DND-41 (cell line): Measurements from ENCODE around the gene BICC1.

Experiments used
- ATAC-seq: fragments of 200-7000 bp; cut with Tn5 transposase; 3 replicates; pipeline ENCODE4 v1.9.1; 2021; ENCODE audit warnings: low read depth; ENCODE audit not compliant: insufficient read depth
- DNase-seq: peaks from one replicate; pipeline ENCODE4 v3.0.0-alpha.2; 2020
- H2AFZ ChIP-seq: 2 replicates; pipeline ENCODE4 v1.6.0; 2012; ENCODE audit warnings: low read depth, low read length
- H3K27ac ChIP-seq: 2 replicates; pipeline ENCODE4 v1.5.1; 2012; ENCODE audit warnings: low read length, inconsistent platforms
- H3K27me3 ChIP-seq: fragments of 200-600 bp; sonication (generic); 2 replicates; pipeline ENCODE4 v1.6.0; 2012; ENCODE audit warnings: low read length, mild to moderate bottlenecking, inconsistent platforms; ENCODE audit not compliant: insufficient read depth, poor library complexity
- H3K36me3 ChIP-seq: 2 replicates; pipeline ENCODE4 v1.5.1; 2012; ENCODE audit warnings: low read length, inconsistent platforms; ENCODE audit not compliant: insufficient read depth
- H3K4me1 ChIP-seq: 2 replicates; pipeline ENCODE4 v1.5.1; 2012; ENCODE audit warnings: mild to moderate bottlenecking, low read length; ENCODE audit not compliant: insufficient read depth
- H3K4me2 ChIP-seq: 2 replicates; pipeline ENCODE4 v1.6.0; 2012; ENCODE audit warnings: mild to moderate bottlenecking, moderate library complexity, low read length, inconsistent platforms; ENCODE audit not compliant: insufficient read depth
- H3K4me3 ChIP-seq, 2 experiments: fragments of 200-600 bp in 1 of 2; shearing (Covaris generic) in 1 of 2; 2 replicates each; pipeline ENCODE4 v1.5.1; 2012 to 2016; ENCODE audit warnings: inconsistent platforms in 2 of 2, low read length in 2 of 2, mild to moderate bottlenecking in 2 of 2, low read depth in 1 of 2, moderate library complexity in 1 of 2
- H3K79me2 ChIP-seq: 2 replicates; pipeline ENCODE4 v1.6.0; 2012; ENCODE audit warnings: low read length, inconsistent platforms; ENCODE audit not compliant: insufficient read depth
- H3K9ac ChIP-seq: 2 replicates; pipeline ENCODE4 v1.6.0; 2012; ENCODE audit warnings: low read depth, mild to moderate bottlenecking, inconsistent platforms, low read length, moderate library complexity
- H3K9me3 ChIP-seq: 2 replicates; pipeline ENCODE4 v1.5.1; 2012; ENCODE audit warnings: low read length, moderate library complexity, mild to moderate bottlenecking, inconsistent platforms; ENCODE audit not compliant: insufficient read depth, severe bottlenecking
- H4K20me1 ChIP-seq: 2 replicates; pipeline ENCODE4 v1.6.0; 2012; ENCODE audit warnings: low read length; ENCODE audit not compliant: insufficient read depth
- EZH2 ChIP-seq: IDR thresholded peaks from 3 replicates; pipeline ENCODE4 v1.6.1; 2012; ENCODE audit warnings: borderline replicate concordance, low read depth, mild to moderate bottlenecking, moderate library complexity, low read length, inconsistent platforms; ENCODE audit not compliant: severe bottlenecking
- TF ChIP-seq, protein P1 (sequence below): IDR thresholded peaks from 2 replicates; pipeline ENCODE4 v1.5.1; 2012; ENCODE audit warnings: borderline replicate concordance, low read length, moderate library complexity, mild to moderate bottlenecking; ENCODE audit not compliant: poor library complexity, severe bottlenecking; ENCODE audit errors: extremely low read depth

The BICC1 gene

DNA sequence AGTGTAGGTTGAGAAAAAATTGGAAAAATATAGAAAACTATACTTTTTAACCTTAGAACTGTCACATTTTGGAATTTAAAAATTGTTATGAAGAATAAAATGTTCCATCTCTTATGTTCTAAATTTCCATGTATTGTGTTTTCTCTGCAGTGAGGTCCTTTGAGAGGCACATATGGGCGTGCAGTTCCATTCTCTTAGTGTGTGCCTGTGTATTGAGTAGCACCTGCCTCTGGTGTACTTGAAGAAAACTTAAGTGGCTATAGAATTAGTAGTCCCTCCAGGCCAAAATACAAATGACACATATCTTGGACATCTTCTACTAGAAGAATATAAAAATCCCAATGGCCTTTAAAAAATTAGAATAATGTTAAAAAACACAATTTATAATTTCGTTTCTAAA is 149.2 kb downstream of the BICC1 start:
- DNase-seq (no peak), ATAC-seq (no peak)
- TF ChIP-seq EZH2, result no peak
- TF ChIP-seq, protein P1, sequence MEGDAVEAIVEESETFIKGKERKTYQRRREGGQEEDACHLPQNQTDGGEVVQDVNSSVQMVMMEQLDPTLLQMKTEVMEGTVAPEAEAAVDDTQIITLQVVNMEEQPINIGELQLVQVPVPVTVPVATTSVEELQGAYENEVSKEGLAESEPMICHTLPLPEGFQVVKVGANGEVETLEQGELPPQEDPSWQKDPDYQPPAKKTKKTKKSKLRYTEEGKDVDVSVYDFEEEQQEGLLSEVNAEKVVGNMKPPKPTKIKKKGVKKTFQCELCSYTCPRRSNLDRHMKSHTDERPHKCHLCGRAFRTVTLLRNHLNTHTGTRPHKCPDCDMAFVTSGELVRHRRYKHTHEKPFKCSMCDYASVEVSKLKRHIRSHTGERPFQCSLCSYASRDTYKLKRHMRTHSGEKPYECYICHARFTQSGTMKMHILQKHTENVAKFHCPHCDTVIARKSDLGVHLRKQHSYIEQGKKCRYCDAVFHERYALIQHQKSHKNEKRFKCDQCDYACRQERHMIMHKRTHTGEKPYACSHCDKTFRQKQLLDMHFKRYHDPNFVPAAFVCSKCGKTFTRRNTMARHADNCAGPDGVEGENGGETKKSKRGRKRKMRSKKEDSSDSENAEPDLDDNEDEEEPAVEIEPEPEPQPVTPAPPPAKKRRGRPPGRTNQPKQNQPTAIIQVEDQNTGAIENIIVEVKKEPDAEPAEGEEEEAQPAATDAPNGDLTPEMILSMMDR, result no peak
- Histone ChIP-seq H4K20me1 (no peaks in the 10 kb centered on the region), H3K4me3 (no peak overlapping the region), H3K27ac (no peak overlapping the region), H3K9ac (no peak overlapping the region), H3K9me3 (peaks cover 5% of the 10 kb centered on the region), H3K27me3 (no peaks in the 10 kb centered on the region), H3K79me2 (no peaks in the 10 kb centered on the region), H3K4me1 (no peaks in the 10 kb centered on the region), H3K4me2 (no peak overlapping the region), H3K36me3 (no peaks in the 10 kb centered on the region), H2AFZ (no peak overlapping the region)

DNA sequence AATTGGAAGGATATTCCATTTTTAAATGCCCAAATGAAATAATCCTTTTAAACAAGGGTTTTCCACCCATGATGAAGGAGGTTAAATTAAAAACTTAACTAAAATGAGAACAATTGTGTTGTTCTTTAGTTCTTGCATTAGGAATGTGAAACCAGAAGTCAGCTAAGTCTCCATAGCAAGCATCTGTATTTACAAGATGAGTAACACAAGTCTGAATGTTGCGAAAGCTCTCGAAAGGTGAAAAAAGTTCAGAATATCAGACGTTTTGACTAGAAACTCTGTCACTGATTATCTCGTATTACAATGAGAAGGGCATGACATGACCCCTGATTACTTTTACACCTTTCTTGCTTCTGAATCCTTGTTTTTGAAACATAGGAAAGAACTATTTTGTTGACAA is 149.6 kb downstream of the BICC1 start:
- H3K36me3 ChIP-seq, result no peaks in the 10 kb centered on the region
- no peaks in the 10 kb centered on the region for H3K4me1 ChIP-seq
- ATAC-seq (no peak), DNase-seq (no peak)
- no peaks in the 10 kb centered on the region for H4K20me1 ChIP-seq
- H3K9me3 ChIP-seq, result peaks cover 5% of the 10 kb centered on the region
- H2AFZ ChIP-seq, result no peak overlapping the region; the same call in 1 of the 2 replicates
- no peak overlapping the region for H3K27ac ChIP-seq
- no peaks in the 10 kb centered on the region for H3K79me2 ChIP-seq
- no peak overlapping the region for H3K9ac ChIP-seq
- TF ChIP-seq, protein P1, result no peak
- TF ChIP-seq EZH2, result no peak
- no peak overlapping the region for H3K4me2 ChIP-seq
- no peaks in the 10 kb centered on the region for H3K27me3 ChIP-seq
- no peak overlapping the region for H3K4me3 ChIP-seq

DNA sequence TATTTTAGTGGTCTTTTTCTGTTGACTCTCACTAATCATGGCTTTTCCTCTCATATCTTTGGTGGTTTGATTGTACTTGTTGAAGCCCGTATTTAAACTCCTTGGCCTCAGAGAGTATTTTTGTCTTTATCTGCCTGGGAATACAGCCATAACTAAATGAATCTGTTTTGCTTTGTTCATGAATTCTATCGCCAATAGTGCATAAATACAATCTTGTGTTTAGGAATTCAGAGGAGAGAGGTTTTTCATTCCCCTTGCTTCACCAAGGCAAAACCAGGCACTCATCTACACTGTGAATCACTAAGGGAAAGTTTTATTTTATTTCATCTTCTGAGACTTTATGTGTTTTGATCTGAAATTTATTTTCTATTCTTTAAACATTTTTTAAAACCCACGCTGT is 152.7 kb downstream of the BICC1 start:
- Histone ChIP-seq H3K4me3 (no peak overlapping the region), H2AFZ (no peak overlapping the region), H3K4me2 (no peak overlapping the region), H3K9me3 (peaks cover 5% of the 10 kb centered on the region), H3K4me1 (no peaks in the 10 kb centered on the region), H3K9ac (no peak overlapping the region), H4K20me1 (no peaks in the 10 kb centered on the region), H3K27me3 (no peaks in the 10 kb centered on the region), H3K36me3 (no peaks in the 10 kb centered on the region), H3K79me2 (no peaks in the 10 kb centered on the region), H3K27ac (no peak overlapping the region)
- DNase-seq (no peak), ATAC-seq (no peak)
- TF ChIP-seq, protein P1, result no peak
- TF ChIP-seq EZH2, result no peak

DNA sequence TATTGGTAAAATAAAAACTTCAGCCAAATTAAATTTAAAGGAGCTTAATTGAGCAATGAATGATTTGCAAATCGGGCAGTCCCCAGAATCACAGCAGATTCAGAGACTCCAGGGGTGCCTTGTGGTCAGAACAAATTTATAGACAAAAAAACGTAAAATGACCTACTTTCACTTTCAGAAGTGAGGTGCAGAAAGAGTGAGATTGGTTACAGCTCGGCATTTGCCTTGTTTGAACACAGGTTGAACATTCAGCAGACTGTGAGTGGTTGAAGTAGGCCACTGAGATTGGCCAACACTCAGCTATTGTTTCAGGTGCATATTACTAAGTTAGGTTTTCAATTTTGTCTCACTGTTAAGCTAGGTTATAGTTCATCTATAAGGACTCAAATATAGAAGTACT is 153.4 kb downstream of the BICC1 start:
- Histone ChIP-seq H3K27me3 (no peaks in the 10 kb centered on the region), H2AFZ (no peak overlapping the region), H3K79me2 (no peaks in the 10 kb centered on the region), H4K20me1 (no peaks in the 10 kb centered on the region), H3K4me2 (0 out of 2 replicates have a peak overlapping the region, but pooled peaks have one; percentile 0), H3K4me1 (no peaks in the 10 kb centered on the region), H3K27ac (no peak overlapping the region), H3K36me3 (no peaks in the 10 kb centered on the region), H3K9me3 (peaks cover 5% of the 10 kb centered on the region), H3K9ac (no peak overlapping the region), H3K4me3 (no peak overlapping the region)
- ATAC-seq, result no peak
- TF ChIP-seq, protein P1, result no peak
- no peak for DNase-seq
